G401.6 (cell line): ENCODE results near the gene PIK3IP1.
"Not testable (repeated sequence)": the region's sequence is repeated elsewhere in the genome, so short reads cannot be mapped to it uniquely, and the experiment has no call there.

Experiments
- FAIRE-seq: peaks from 2 replicates; lab custom pipeline; 2012; peaks lifted over from hg19 to GRCh38; lab: Jason Lieb, UNC

Gene PIK3IP1

GRCh38 chr22:31292236-31292989, at the start of gene PIK3IP1:
Gene PIK3IP1 (minus strand): TSS chr22:31292488. CDS start chr22:31292344, 144 bp downstream.
- FAIRE-seq = peak; percentile 96

- no peak for FAIRE-seq
Measured at GRCh38 chr22:31341386-31342088, 49.2 kb upstream of the PIK3IP1 start.

GRCh38 chr22:31340765-31341247, 48.5 kb upstream of the PIK3IP1 start:
- FAIRE-seq = no peak

DNA sequence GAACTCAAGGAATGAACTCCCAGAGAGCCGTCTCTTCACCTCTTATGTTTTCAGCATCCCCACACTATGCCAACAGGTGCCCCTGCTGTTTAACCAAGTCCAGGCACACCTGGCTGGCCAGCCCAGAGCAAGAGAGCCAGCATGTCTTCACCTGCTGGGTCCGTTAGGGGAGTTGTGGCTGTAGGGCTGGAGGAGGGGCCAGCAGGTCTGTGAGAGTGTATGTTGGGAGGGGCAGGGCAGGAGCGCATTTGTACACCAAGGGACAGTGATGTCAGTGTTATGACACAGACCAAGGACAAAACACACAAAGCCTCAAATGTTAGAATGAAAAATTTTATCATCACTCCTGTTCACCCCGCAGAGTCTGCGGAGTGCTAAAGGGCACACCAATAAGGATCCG, 48.1 kb upstream of the PIK3IP1 start:
- FAIRE-seq = no peak

- FAIRE-seq = no peak
Measured at GRCh38 chr22:31339148-31339832, 47.0 kb upstream of the PIK3IP1 start.

GRCh38 chr22:31337178-31337577, 44.9 kb upstream of the PIK3IP1 start:
- FAIRE-seq = no peak

GRCh38 chr22:31334329-31334728, 42.0 kb upstream of the PIK3IP1 start:
- FAIRE-seq = no peak

DNA sequence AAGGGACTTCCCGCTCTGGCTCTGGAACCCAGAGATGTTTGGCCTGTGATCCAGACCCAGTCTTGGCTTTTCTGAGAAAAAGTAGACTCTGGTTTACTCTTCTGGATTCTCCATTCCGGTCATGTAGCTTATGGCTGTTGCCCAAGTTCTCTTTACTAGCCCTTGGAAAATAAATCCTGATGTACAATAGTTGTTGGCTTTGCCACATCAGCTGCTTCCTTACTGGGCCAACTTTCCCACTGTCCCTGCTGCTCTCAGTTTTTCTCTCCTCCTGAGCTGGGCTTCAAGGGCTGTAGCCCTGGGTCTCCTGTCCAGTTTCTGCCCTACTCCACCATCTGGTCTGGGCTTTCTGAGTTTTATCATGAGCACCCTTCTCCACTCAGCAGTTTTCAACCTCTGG, 41.4 kb upstream of the PIK3IP1 start:
- no peak for FAIRE-seq

GRCh38 chr22:31332886-31333285, 40.6 kb upstream of the PIK3IP1 start:
- no peak for FAIRE-seq

DNA sequence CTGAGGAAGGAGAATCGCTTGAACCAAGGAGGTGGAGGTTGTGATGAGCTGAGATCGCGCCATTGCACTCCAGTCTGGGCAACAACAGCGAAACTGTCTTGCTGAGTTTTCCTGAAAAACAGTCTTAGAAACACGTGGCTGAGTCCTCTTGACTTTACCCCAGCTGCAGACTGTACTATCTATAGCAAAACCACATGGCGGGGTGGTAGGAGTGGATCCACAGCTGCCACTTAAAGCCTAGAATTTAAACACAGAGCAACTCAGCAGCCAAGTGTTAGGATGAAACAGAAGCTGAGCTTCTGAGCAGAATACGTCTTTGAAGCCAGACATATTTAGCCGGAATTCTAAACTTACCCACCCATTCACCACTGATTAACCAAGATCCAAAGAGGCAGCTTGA, 39.7 kb upstream of the PIK3IP1 start:
- FAIRE-seq = no peak

DNA sequence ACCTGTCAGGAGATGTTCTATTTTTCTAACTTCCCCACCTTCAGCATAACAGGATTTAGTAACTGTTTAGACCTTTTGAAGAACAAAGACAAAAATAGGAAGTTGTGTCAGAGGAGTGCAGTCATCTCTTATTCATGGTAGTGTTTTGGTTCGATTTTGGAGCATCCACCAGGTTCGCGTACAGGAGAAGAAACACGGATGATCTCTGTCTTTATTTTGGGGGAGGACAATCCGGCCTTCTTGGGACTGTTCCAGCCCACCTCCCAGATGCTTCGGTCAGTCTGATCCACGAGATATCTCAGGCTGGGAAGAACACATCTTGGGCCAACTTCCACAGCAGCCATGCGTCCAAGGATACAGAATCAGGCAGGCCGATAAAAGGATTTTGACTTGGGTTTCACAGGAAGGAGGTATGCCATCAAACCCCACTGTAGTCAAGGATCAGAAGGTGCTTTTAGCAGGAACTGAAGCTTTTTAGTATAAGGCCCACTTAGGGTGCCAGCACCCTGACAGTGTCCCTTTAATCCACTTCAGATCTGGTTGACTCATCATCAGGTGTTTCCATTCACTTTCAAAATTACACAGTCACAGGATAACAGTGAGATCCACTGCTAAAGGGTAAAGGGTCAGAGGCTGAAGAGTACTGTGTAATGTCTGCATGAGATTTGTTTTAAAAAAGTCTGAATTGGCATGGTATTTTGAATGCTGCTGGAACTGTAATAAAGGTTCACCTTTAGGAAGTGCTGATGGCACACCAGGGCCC, 37.3 kb upstream of the PIK3IP1 start:
- FAIRE-seq = no peak

DNA sequence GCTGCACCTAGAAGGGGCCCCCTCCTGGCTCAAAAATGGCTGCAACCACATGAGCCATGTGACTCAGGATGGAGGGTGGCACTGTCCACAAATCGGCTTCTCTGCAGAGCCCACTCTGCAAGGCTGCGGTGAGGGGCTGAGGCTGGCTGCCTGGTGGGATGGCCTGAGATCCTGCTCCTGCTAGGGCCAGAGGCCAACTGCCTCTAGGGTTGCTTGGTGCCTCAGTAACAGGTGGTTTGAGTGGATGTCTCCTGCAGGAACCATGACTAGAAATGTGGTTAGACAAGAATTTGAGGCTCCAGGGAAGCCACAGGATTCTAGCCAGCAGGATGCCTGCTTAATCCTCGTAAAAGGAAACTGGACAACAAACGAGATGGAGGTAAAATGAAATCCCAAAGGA, 36.7 kb upstream of the PIK3IP1 start:
- no peak for FAIRE-seq

- FAIRE-seq = no peak
Measured at GRCh38 chr22:31328544-31328960, 36.3 kb upstream of the PIK3IP1 start.

DNA sequence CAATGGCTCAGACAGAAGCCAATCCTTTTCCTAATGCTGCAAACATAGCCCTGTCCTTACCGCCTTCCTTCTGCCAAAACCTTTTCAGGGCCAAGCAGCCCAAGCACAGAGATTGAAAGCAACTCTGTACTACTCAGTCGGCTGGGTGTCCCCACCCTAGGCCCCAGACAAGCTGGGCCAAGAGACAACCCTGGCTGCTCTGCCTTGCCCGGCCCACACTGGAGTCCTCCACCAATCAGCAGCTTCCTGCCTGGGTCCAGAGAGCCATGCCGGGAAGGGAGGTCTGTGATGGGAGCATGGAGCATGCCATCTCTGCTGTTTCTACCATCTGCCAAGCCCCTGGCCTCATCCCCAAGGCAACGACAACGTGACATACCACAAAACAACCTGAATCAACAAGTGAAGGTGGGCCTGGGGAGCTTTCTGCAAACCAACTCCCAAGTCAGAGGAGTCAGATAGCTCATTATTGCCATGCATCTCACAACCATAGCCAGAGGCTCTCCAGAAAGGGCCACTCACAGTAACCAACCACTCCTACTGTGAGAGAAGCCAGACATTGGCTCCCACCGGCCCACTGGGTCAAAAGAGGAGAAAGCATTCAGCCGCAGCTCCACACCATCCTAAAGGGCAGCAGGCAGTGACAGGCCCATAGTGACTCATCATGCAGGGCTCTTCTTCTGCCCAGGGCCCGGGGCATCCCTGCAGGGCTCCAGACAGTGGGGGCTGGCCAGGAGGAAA, 35.7 kb upstream of the PIK3IP1 start:
- FAIRE-seq = no peak

DNA sequence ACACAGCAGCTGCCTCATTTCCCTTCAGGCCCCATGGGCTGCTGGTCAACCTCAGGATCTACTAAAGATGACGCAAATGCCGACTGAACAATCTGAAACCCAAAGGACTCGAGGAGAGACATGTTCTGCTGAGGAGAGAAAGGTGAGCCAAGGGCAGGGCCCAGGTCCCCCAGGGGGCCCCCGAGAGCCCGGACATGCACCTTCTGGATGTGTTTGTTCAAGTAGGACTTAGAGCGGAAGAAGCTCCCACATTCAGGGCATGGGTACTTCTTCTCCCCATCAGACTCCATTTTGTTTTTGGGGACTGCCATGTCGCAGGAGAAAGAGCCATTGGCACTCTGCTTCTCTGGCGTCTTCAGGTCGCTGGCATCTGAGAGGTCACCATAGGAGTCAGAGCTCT, 34.6 kb upstream of the PIK3IP1 start:
- FAIRE-seq = no peak

- no peak for FAIRE-seq
Measured at GRCh38 chr22:31323578-31324550, 31.6 kb upstream of the PIK3IP1 start.

DNA sequence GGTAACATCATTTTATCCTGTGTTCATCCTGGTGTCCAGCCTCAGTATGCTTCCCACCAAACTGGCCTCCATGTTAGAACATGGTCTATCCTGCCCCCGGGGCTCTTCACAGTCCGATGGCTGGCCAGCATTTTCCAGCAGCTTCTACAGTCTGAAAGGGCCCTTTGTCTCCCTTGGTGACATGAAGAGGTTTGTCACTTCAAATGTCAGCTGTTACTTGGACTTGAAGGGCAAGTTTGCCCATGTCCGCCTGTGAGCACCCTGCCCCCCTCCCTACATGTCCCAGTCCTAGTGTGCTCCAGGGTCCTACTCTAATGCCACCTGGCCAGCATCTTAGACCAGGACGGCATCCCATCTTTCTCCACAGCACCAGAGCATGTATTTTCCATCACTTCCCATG, 29.1 kb upstream of the PIK3IP1 start:
- no peak for FAIRE-seq

DNA sequence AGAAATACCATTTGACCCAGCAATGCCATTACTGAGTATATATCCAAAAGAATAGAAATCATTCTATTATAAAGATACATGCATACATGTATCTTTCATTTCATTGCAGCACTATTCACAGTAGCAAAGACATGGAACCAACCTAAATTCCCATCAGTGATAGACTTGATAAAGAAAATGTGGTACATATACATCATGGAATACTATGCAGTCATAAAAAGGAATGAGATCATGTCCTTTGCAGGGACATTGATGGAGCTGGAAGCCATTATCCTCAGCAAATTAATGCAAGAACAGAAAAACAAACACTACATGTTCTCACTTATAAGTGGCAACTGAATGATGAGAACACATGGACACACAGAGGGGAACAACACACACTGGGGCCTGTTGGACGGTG, 21.9 kb upstream of the PIK3IP1 start:
- not testable (repeated sequence) for FAIRE-seq

GRCh38 chr22:31313366-31314147, 21.3 kb upstream of the PIK3IP1 start:
- FAIRE-seq = peak; percentile 54

DNA sequence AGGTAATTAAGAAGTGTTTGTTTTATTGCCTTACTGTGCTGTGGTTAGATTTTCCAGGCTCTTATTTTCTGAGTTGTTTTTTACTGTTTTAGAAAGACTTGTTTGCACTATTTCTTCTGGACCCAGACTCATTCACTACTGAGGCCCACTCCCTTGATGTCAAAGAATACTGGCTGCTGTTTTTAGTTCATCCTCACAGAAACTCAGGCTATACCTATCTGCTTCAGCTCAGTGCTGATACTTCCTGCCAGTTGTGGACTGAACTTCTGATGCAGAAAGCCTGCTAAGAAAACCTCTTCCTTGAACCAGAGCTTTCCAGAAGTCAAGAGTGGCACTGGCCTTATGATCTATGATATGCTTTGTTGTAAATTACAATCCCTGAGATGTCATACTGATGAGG, 15.9 kb upstream of the PIK3IP1 start:
- no peak for FAIRE-seq
